ENCODE results near the gene CCBE1. TPM values are rescaled to one million over a fixed set of nuclear protein-coding genes. Genes with fewer than 3 reads are reported as not detected.

Gene CCBE1
- total RNA-seq, 2 experiments from 2014 or later: 0.14 TPM; not detected in 1

DNA sequence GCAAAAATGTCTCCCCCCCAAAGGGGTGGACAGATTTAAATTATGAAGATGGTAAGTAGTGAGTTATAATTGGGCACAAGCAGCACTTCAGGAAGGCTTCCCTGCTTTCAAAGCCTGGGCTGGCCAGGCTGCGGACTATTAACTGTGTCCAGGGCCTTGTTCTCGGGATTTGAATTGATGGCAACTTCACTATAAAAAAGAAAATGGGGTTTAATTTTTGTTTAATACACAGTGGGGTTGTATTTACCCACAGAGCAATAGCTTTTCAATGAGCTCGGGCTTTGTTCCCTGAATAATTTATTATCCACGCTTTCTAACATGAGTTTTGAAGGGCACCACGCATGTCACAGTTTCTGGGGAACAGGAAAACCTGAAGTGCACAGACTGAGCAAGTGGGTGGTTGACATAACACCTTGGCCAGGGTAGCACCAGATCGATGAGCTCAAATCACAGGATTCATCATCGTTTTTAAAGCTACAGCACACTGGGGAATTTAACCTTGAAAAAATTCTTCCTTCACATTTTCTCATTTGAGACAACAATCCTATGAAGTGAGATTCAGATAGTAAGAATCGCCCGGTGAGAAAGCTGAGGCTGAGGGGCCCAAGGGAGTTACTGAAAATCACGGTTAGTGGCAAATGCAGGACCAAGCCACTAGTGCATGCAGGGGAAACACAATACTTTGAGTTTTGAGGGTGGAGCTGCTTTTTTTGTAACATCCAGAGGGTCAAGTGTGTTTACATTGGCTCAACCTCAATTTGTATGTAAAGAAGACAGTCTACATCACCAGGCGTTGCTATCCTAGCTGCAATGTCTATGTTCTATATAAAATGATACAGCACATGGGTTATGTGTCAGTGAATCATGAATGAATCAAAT is 309.3 kb downstream of the CCBE1 start:
- intact Hi-C loops (cut with DNase I, micrococcal nuclease): no loop called here

GRCh38 chr18:59386909-59387686 is 310.1 kb downstream of the CCBE1 start:
- DNase-seq: no peak
- Mint-ChIP-seq H3K27ac (no peak overlapping the region), H3K9me3 (ENCODE audit: low read depth) (no peaks in the 10 kb centered on the region), H3K4me1 (no peaks in the 10 kb centered on the region), H3K36me3 (ENCODE audit: low read depth) (no peaks in the 10 kb centered on the region), H3K27me3 (peaks cover 6% of the 10 kb centered on the region), H3K4me3 (no peak overlapping the region)
- no peak for ATAC-seq
- CTCF ChIA-PET: interaction anchor here (0.6 to 1.5 kb wide), 5 partner anchors 9 to 255 kb away, joined by 3 to 5 read pairs (median 3); no protein-coding TSS in a partner anchor
- intact Hi-C loops (cut with DNase I, micrococcal nuclease): no loop called here
- POLR2A ChIA-PET: interaction anchor here (0.6 kb wide), 1 partner anchor 15 kb away, joined by 5 read pairs; no protein-coding TSS in a partner anchor

More for the DNA sequence above, 309.3 kb downstream of the CCBE1 start:
- Mint-ChIP-seq H3K9me3 (ENCODE audit: low read depth) (no peaks in the 10 kb centered on the region), H3K27me3 (peaks cover 9% of the 10 kb centered on the region), H3K4me3 (no peak overlapping the region), H3K27ac (no peak overlapping the region), H3K4me1 (no peaks in the 10 kb centered on the region), H3K36me3 (ENCODE audit: low read depth) (no peaks in the 10 kb centered on the region)
- ChIA-PET POLR2A (interaction anchor here (0.6 kb wide), 1 partner anchor 14 kb away, joined by 5 read pairs; no protein-coding TSS in a partner anchor), CTCF (interaction anchor here (0.9 to 1.1 kb wide), 2 partner anchors 10 to 15 kb away, joined by 3 to 4 read pairs; no protein-coding TSS in a partner anchor)
- DNase-seq: no peak
- no peak for ATAC-seq

DNA sequence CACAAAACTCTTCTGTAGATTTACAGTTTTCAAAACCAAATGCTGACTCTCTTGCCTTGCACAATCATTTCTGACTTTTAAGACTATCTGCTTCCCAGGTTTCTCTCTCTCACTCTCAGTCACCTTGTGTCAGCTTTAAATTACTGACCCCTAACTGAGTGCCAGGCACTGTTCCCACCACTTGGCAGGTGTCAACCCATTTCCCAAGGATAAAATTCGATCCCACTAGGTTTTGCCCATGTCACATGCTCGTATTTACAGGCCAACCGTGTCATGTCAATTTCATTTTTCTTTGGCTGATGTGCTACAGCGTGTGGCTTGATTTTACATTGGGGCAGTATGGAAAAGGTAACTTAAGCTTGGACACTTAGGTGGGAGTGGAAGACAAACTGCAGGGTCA is 312.0 kb downstream of the CCBE1 start:
- ATAC-seq (no peak), DNase-seq (no peak)
- intact Hi-C loops (cut with DNase I, micrococcal nuclease): no loop called here
- Mint-ChIP-seq H3K4me1 (no peaks in the 10 kb centered on the region), H3K36me3 (ENCODE audit: low read depth) (no peaks in the 10 kb centered on the region), H3K27me3 (peaks cover 8% of the 10 kb centered on the region), H3K27ac (no peak overlapping the region), H3K9me3 (ENCODE audit: low read depth) (no peaks in the 10 kb centered on the region), H3K4me3 (no peak overlapping the region)
- CTCF ChIA-PET: interaction anchor here (1.1 to 1.5 kb wide), 2 partner anchors 17 to 74 kb away, joined by 3 to 5 read pairs; no protein-coding TSS in a partner anchor
- POLR2A ChIA-PET: no interaction called here

- no peak overlapping the region for H3K4me3 Mint-ChIP-seq
- H3K27me3 Mint-ChIP-seq: peaks cover 15% of the 10 kb centered on the region
- ChIA-PET POLR2A (interaction anchor here (0.7 kb wide), 1 partner anchor 31 kb away, joined by 4 read pairs; no protein-coding TSS in a partner anchor), CTCF (interaction anchor here (2.3 kb wide), 1 partner anchor 19 kb away, joined by 12 read pairs; no protein-coding TSS in a partner anchor)
- H3K4me1 Mint-ChIP-seq: peaks cover under 1% of the 10 kb centered on the region
- H3K36me3 Mint-ChIP-seq (ENCODE audit: low read depth): no peaks in the 10 kb centered on the region
- ATAC-seq (no peak), DNase-seq (no peak)
- no peak overlapping the region for H3K27ac Mint-ChIP-seq
- H3K9me3 Mint-ChIP-seq (ENCODE audit: low read depth): no peaks in the 10 kb centered on the region
- intact Hi-C loops (cut with DNase I, micrococcal nuclease): no loop called here
Measured at GRCh38 chr18:59383851-59384250, 313.4 kb downstream of the CCBE1 start.

DNA sequence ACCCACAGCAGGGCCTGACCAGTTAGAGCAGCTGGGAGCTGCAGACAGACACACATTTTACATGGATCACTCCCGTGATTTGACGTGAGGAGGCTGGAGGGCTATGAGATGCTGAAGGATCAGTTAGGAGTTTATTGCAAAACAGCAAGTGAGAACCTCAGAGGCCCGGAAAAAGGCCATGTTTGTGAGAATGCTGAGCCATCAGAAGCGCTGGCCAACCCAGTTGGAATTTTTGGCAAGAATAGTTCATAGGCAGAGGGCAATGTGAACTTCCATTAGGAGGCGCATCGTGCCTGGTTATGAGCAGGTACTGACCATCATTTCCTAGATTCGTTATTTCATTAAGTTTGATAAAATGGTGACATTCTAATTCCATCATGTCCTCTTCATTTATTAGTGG is 314.8 kb downstream of the CCBE1 start:
- no peak overlapping the region for H3K27ac Mint-ChIP-seq
- no peaks in the 10 kb centered on the region for H3K36me3 Mint-ChIP-seq (ENCODE audit: low read depth)
- ATAC-seq: no peak
- H3K4me1 Mint-ChIP-seq: peaks cover 15% of the 10 kb centered on the region
- ChIA-PET CTCF (interaction anchor here (0.7 to 2.3 kb wide), 5 partner anchors 20 to 311 kb away, joined by 3 to 12 read pairs (median 4); no protein-coding TSS in a partner anchor), POLR2A (no interaction called here)
- peaks cover 24% of the 10 kb centered on the region for H3K27me3 Mint-ChIP-seq
- no peak for DNase-seq
- no peak overlapping the region for H3K4me3 Mint-ChIP-seq
- intact Hi-C loops (cut with DNase I, micrococcal nuclease): no loop called here
- H3K9me3 Mint-ChIP-seq (ENCODE audit: low read depth): no peaks in the 10 kb centered on the region

GRCh38 chr18:59381949-59382348 is 315.3 kb downstream of the CCBE1 start:
- Mint-ChIP-seq H3K36me3 (ENCODE audit: low read depth) (no peaks in the 10 kb centered on the region), H3K9me3 (ENCODE audit: low read depth) (no peaks in the 10 kb centered on the region), H3K4me3 (no peak overlapping the region), H3K27ac (no peak overlapping the region), H3K4me1 (peaks cover 15% of the 10 kb centered on the region), H3K27me3 (peaks cover 25% of the 10 kb centered on the region)
- POLR2A ChIA-PET: no interaction called here
- DNase-seq: no peak
- intact Hi-C loops (cut with DNase I, micrococcal nuclease): no loop called here
- no peak for ATAC-seq
- CTCF ChIA-PET: interaction anchor here (0.7 to 1.2 kb wide), 5 partner anchors 18 to 311 kb away, joined by 3 to 4 read pairs (median 4); no protein-coding TSS in a partner anchor

Other genes starting within 250 kb of the CCBE1 start
- gene PMAIP1, start 202.6 kb upstream of the CCBE1 start, total RNA-seq: 10 to 100 TPM; 58.7 to 97.2 TPM